ENCODE measurements around the gene ZBTB34.

Gene ZBTB34

DNA sequence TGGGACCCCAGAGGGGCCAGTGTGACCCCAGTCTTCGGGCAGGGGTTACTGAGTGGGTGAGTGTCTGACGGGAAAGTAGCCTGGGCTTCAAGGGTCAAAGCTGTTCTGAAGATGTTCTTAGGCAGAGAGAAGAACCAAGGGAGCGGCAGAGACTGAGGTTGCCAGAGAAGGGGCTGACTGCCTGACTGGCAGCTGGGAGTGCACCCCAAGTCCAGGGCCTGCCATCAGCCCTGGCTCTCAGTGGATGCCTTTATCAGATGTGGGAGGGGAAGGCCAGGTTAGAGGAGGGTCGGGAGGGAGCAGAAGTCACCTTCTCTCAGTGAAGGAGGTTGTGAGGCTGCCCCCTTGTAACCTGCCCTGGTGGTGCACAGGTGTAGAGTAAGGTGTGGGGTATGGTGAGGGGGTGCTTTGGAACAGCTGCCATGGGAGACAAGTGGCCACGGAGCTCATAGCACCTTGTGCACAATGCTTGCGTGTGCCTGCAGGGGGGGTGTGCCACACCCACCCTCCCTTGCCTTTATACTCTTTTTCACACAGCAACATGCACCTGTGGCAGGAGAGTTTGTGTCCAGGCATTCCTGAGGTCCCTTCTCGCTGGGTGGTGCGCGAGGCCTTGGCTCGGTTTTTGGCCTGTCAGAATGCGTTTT, 73.0 kb downstream of the ZBTB34 start:
- TF ChIP-seq, protein P1, sequence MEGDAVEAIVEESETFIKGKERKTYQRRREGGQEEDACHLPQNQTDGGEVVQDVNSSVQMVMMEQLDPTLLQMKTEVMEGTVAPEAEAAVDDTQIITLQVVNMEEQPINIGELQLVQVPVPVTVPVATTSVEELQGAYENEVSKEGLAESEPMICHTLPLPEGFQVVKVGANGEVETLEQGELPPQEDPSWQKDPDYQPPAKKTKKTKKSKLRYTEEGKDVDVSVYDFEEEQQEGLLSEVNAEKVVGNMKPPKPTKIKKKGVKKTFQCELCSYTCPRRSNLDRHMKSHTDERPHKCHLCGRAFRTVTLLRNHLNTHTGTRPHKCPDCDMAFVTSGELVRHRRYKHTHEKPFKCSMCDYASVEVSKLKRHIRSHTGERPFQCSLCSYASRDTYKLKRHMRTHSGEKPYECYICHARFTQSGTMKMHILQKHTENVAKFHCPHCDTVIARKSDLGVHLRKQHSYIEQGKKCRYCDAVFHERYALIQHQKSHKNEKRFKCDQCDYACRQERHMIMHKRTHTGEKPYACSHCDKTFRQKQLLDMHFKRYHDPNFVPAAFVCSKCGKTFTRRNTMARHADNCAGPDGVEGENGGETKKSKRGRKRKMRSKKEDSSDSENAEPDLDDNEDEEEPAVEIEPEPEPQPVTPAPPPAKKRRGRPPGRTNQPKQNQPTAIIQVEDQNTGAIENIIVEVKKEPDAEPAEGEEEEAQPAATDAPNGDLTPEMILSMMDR (IDR thresholded peaks at IDR 0.05), result no peak

DNA sequence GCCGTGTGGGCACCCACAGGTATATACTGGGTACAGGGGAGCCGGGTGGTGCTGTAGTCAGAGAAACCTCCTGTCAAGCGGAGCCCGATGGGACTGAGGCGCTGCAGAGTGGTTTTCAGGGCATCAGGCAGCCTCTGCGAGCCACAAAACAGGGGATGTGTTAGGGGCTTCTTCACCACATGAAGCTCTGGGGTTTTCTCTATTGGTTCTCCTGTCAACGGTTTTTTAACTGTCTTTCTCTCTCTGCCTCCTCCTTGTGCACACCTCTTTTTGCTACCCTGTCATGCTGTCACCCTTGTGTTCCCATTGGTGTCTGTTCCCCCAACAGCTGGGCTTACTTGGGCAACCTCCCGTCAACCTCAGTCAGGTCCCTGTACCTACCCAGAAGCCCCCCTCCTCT, 74.0 kb downstream of the ZBTB34 start:
- TF ChIP-seq, protein P1 (IDR thresholded peaks at IDR 0.05), result no peak
